Neuronal stem cell (in vitro differentiated cells): Measurements from ENCODE around the gene CDR2.
"Not testable (repeated sequence)": the region's sequence is repeated elsewhere in the genome, so short reads cannot be mapped to it uniquely, and the experiment has no call there.

Experiments
- DNase-seq: peaks from one replicate; pipeline ENCODE4 v3.0.0-alpha.2; 2013; ENCODE audit warnings: low spot score
- H2AFZ ChIP-seq: one replicate; pipeline ENCODE4 v1.6.1; 2013; ENCODE audit warnings: mild to moderate bottlenecking, low read length, inconsistent platforms
- H2AK5ac ChIP-seq: 2 replicates; pipeline ENCODE4 v1.6.1; 2013; ENCODE audit warnings: low read depth, mild to moderate bottlenecking, inconsistent platforms, low read length, moderate library complexity, mixed read lengths
- H2BK120ac ChIP-seq: 2 replicates; pipeline ENCODE4 v1.6.1; 2013; ENCODE audit warnings: low read depth, mild to moderate bottlenecking, inconsistent platforms, low read length, moderate library complexity, mixed read lengths
- H2BK12ac ChIP-seq: one replicate; pipeline ENCODE4 v1.6.1; 2013; ENCODE audit warnings: low read length, inconsistent platforms
- H2BK15ac ChIP-seq: 2 replicates; pipeline ENCODE4 v1.6.1; 2013; ENCODE audit warnings: mild to moderate bottlenecking, low read length, inconsistent platforms, mixed read lengths
- H2BK5ac ChIP-seq: one replicate; pipeline ENCODE4 v1.6.1; 2013; ENCODE audit warnings: inconsistent platforms, mild to moderate bottlenecking, low read length, moderate library complexity
- H3K14ac ChIP-seq: one replicate; pipeline ENCODE4 v1.6.1; 2013; ENCODE audit warnings: low read length, inconsistent platforms
- H3K18ac ChIP-seq: 2 replicates; pipeline ENCODE4 v1.6.1; 2013; ENCODE audit warnings: low read length, inconsistent platforms
- H3K23ac ChIP-seq: 2 replicates; pipeline ENCODE4 v1.6.1; 2013; ENCODE audit warnings: low read depth, mild to moderate bottlenecking, mixed read lengths, low read length, inconsistent platforms; ENCODE audit not compliant: poor library complexity
- H3K27ac ChIP-seq: replicated peaks from 3 replicates; pipeline ENCODE4 v1.5.1; 2013; ENCODE audit warnings: low read length, inconsistent platforms
- H3K27me3 ChIP-seq, 3 experiments: 2 replicates each; pipeline ENCODE4 v1.6.1; 2013; ENCODE audit warnings: low read length in 3 of 3, mild to moderate bottlenecking in 2 of 3, inconsistent platforms in 1 of 3, low read depth in 1 of 3, mixed read lengths in 1 of 3, moderate library complexity in 1 of 3; ENCODE audit not compliant: control insufficient read depth in 3 of 3, insufficient read depth in 3 of 3
- H3K36me3 ChIP-seq, 2 donors: replicated peaks in 1 of 2; 2 replicates each; pipeline ENCODE4 v1.6.1; 2013; ENCODE audit warnings: low read length in 2 of 2; ENCODE audit not compliant: control insufficient read depth in 2 of 2, insufficient read depth in 2 of 2
- H3K4ac ChIP-seq: 2 replicates; pipeline ENCODE4 v1.6.1; 2013; ENCODE audit warnings: inconsistent platforms, mild to moderate bottlenecking, low read length, moderate library complexity
- H3K4me1 ChIP-seq, 2 donors: 1 replicate in 1 of 2; 2 replicates in 1 of 2; pipeline ENCODE4 v1.6.1; 2013; ENCODE audit warnings: low read length in 2 of 2, low read depth in 1 of 2; ENCODE audit not compliant: control insufficient read depth in 2 of 2, insufficient read depth in 1 of 2
- H3K4me2 ChIP-seq: one replicate; pipeline ENCODE4 v1.6.1; 2013; ENCODE audit warnings: mild to moderate bottlenecking, low read length, inconsistent platforms; ENCODE audit not compliant: insufficient read depth, poor library complexity, severe bottlenecking
- H3K4me3 ChIP-seq, 2 donors: 2 replicates each; pipeline ENCODE4 v1.5.1; 2013; ENCODE audit warnings: low read length in 2 of 2, mild to moderate bottlenecking in 2 of 2, inconsistent platforms in 1 of 2, moderate library complexity in 1 of 2
- H3K79me1 ChIP-seq: one replicate; pipeline ENCODE4 v1.6.1; 2013; ENCODE audit warnings: low read depth, mild to moderate bottlenecking, inconsistent platforms, low read length, moderate library complexity
- H3K9ac ChIP-seq: one replicate; pipeline ENCODE4 v1.6.1; 2013; ENCODE audit warnings: mild to moderate bottlenecking, low read depth, low read length, inconsistent platforms; ENCODE audit not compliant: poor library complexity
- H3K9me3 ChIP-seq, 2 donors: replicated peaks in 1 of 2; 2 replicates each; pipeline versions ENCODE3 to v1.6.1; 2013; ENCODE audit warnings: low read length in 2 of 2, mild to moderate bottlenecking in 2 of 2, inconsistent platforms in 1 of 2, low read depth in 1 of 2, mixed read lengths in 1 of 2, moderate library complexity in 1 of 2; ENCODE audit not compliant: control insufficient read depth in 2 of 2, insufficient read depth in 1 of 2
- H4K8ac ChIP-seq: one replicate; pipeline ENCODE4 v1.6.1; 2013; ENCODE audit warnings: low read depth, mild to moderate bottlenecking, inconsistent platforms, low read length, moderate library complexity
- H4K91ac ChIP-seq: one replicate; pipeline ENCODE4 v1.6.1; 2013; ENCODE audit warnings: low read length, low read depth, mild to moderate bottlenecking, inconsistent platforms; ENCODE audit not compliant: poor library complexity
- WGBS, 2 donors: extraction: QIAGEN DNeasy Blood & Tissue Kit; methylation state at CpG; one replicate each; pipeline ENCODE4 v1.1.7; 2013; ENCODE audit warnings: missing lambda C conversion rate in 2 of 2, mixed read lengths in 1 of 2; ENCODE audit not compliant: insufficient read length in 2 of 2, insufficient replicate concordance in 1 of 2; ENCODE audit errors: extremely low coverage in 2 of 2; 5-methylcytosine and 5-hydroxymethylcytosine counted together

The CDR2 gene

DNA sequence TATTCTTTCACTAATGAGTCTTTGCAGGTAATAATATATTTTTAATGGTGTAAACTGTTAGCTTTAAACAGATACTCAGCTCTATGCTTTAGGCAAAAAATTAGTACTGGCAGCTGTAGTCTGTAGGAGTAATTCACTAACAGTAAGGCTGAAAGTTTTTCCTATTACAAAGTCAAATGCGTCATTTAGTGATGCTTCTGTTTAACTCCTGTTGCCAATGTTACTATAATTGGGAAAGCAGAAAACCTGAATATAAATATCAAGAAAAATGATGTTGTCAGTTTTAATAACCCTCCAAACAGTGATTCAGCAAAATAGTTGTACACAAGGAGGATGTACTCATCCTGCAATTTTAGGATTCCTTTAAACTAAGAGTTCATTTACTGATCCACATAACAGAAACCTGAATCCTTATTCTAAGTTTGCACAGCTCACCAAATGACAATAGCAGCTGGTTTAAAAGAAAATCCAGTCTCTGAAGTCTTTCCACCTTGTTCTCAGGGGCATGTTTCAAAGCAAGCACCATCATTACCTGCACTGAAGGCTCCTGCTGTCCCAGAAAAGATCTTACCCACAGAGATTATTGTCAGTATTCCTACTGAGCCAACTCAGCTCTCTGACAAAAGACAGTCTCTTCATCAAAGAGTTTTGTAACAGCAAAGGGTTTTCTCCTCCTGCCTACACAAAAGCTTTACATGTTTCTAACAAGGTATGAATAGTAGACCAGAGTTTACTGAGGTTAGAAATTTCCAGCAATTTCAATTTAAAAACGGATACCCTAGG is 4.2 kb downstream of the CDR2 start:
- Histone ChIP-seq H2BK5ac (no peak overlapping the region), H3K9ac (no peak overlapping the region), H3K27me3 (peaks cover 0 to 10% (median 0%) of the 10 kb centered on the region in 3 experiments), H3K36me3 (no peaks in the 10 kb centered on the region), H3K4ac (no peak overlapping the region), H3K14ac (no peak overlapping the region), H4K91ac (no peak overlapping the region), H3K4me3 (no peak overlapping the region), H2BK120ac (no peak overlapping the region), H2BK15ac (no peak overlapping the region), H2AFZ (no peak overlapping the region), H2AK5ac (no peak overlapping the region), H3K18ac (no peak overlapping the region), H3K4me2 (no peak overlapping the region), H3K4me1 (peaks cover 0 to 8% of the 10 kb centered on the region in 2 donors), H4K8ac (no peak overlapping the region), H2BK12ac (no peak overlapping the region), H3K23ac (no peak overlapping the region), H3K9me3 (no peaks in the 10 kb centered on the region), H3K27ac (no peak overlapping the region), H3K79me1 (no peaks in the 10 kb centered on the region)
- no CpG with 5 or more reads among the region's 2 CpGs for WGBS, 2 donors
- DNase-seq = no peak

DNA sequence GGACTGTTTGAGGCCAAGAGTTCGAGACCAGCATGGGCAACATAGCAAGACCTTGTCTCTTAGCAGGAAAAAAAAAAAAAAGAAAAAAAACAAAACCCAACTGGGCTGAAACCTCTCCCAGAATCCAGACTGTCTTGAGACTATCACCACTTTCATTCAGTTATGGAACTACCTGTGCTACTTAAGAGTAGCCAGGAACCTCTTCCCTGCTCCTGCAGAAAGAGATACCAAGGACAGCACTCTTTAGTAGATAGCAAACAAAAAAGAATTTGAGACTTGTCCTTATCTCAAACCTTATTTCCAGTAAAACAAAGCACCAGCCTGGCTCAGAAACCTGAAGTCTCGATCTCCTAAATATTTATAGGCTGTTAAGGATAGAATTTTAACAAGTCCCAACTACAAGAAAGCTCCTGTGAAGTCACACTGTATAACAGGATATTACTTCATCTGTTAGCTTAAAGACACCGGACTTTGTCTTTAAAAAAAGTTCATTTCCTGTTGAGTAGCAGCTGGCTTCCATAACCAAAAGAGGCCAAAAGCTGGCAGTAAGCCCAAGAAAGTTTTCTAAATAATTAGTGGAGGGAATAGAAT is 5.1 kb downstream of the CDR2 start:
- Histone ChIP-seq H3K36me3 (peaks cover 2 to 7% of the 10 kb centered on the region in 2 donors), H2BK12ac (no peak overlapping the region), H3K27me3 (peaks cover 0 to 7% (median 0%) of the 10 kb centered on the region in 3 experiments), H3K27ac (no peak overlapping the region), H3K14ac (no peak overlapping the region), H3K9ac (no peak overlapping the region), H2AFZ (no peak overlapping the region), H2BK5ac (no peak overlapping the region), H3K4me1 (peaks cover 0 to 6% of the 10 kb centered on the region in 2 donors), H3K23ac (no peak overlapping the region), H4K8ac (no peak overlapping the region), H4K91ac (no peak overlapping the region), H3K4ac (no peak overlapping the region), H3K79me1 (no peaks in the 10 kb centered on the region), H2BK15ac (no peak overlapping the region), H3K18ac (no peak overlapping the region), H3K4me2 (no peak overlapping the region), H3K4me3 (no peak overlapping the region), H2AK5ac (no peak overlapping the region), H3K9me3 (no peaks in the 10 kb centered on the region), H2BK120ac (no peak overlapping the region)
- no CpG with 5 or more reads among the region's 3 CpGs for WGBS, 2 donors
- no peak for DNase-seq

GRCh38 chr16:22368200-22368826 is 6.1 kb downstream of the CDR2 start:
- not testable (repeated sequence) for H2BK15ac ChIP-seq, DNase-seq, H3K4me1 ChIP-seq, H2AFZ ChIP-seq, H2AK5ac ChIP-seq, H3K79me1 ChIP-seq, H3K14ac ChIP-seq, H3K9me3 ChIP-seq, H2BK5ac ChIP-seq, H2BK12ac ChIP-seq, H3K4me3 ChIP-seq, H3K4me2 ChIP-seq, H3K4ac ChIP-seq, H4K91ac ChIP-seq, H3K23ac ChIP-seq, H3K27me3 ChIP-seq, H4K8ac ChIP-seq, H3K27ac ChIP-seq, H2BK120ac ChIP-seq, H3K18ac ChIP-seq, H3K9ac ChIP-seq
- no CpG with 5 or more reads among the region's 8 CpGs for WGBS, 2 donors
- H3K36me3 ChIP-seq = peaks cover 3 to 17% of the 10 kb centered on the region in 2 donors

GRCh38 chr16:22366889-22367288 is 7.5 kb downstream of the CDR2 start:
- Histone ChIP-seq H3K14ac (no peak overlapping the region), H3K4me2 (no peak overlapping the region), H2BK15ac (no peak overlapping the region), H4K8ac (no peak overlapping the region), H2AFZ (no peak overlapping the region), H3K79me1 (no peaks in the 10 kb centered on the region), H2BK12ac (no peak overlapping the region), H3K27me3 (no peaks in the 10 kb centered on the region), H3K9ac (no peak overlapping the region), H3K4me1 (peaks cover 0 to 3% of the 10 kb centered on the region in 2 donors), H2BK120ac (no peak overlapping the region), H3K4ac (no peak overlapping the region), H3K9me3 (no peaks in the 10 kb centered on the region), H3K18ac (no peak overlapping the region), H2BK5ac (no peak overlapping the region), H3K4me3 (no peak overlapping the region), H3K27ac (no peak overlapping the region), H3K36me3 (peaks cover 4 to 29% of the 10 kb centered on the region in 2 donors), H4K91ac (no peak overlapping the region), H3K23ac (no peak overlapping the region), H2AK5ac (no peak overlapping the region)
- no CpG with 5 or more reads among the region's 3 CpGs for WGBS, 2 donors
- DNase-seq = no peak
